ENCODE results near the gene ZBTB2. TPM values are rescaled to one million over a fixed set of nuclear protein-coding genes. Genes with fewer than 3 reads are reported as not detected.
A peak's percentile ranks its signal among the peaks of the same experiment; 100 is the strongest.

The ZBTB2 gene
- total RNA-seq, result 10 to 100 TPM in 1 of 2 donors, 1 to 10 TPM in 1; 9.9 to 10.8 TPM
- long read RNA-seq, transcript ZBTB2-201 (3 exons, 3,090 nt), result major isoform, 9 of 17 reads
- long read RNA-seq, partial matches to known transcripts, result 8 of 17 reads
- long read RNA-seq, other reads (novel, unspliced or antisense), result 0 of 17 reads

DNA sequence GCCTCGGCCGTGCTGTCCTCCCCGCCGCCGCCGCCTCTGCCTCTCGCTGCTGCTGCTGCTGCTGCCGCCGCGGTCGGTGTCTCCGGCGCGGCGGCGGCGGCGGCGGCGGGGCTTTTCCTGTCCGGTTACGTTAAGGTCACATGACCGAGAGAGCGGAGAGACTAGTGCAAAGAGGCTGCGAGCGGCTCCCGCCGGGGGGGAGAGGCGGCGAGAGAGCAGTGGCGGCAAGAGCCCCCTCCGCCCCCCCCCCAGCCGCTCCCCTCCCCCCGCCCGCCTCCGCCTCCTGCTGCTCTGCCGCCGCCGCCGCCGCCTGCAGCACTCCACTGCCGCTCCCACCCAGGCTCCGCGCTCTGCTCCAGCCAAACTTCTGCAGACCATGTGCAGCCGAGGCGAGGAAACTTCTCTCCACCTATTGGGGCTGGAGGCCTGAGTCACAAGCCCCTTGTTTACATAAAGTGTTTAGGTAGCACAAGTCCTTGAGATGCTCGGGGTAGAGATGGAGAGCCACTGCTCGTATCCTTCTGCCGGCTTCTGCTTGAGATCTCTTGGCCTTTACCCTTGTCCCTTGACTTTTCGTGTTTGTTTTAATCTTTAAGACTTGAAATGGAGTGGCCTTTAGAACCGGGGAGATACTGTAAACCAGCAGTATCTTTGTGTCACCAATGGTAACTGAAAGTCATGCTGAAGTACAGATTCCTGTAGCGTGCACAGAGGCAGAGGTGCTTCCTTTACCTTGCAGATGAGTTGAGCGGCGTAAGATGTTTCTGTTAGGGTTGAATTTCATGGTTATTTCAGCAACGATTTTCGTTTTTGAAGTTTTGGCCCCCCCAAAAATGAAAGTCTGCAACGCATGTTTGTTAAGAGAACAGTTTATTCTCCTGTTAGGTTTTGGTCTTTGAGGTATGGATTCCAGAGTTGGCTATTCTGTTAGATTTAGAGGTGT is at the start of gene ZBTB2:
Gene ZBTB2 (minus strand): TSS at position 89 of the 943 bp plus-strand sequence. CDS start 17,922 bp downstream, outside the sequence.
- intact Hi-C loops (cut with DNase I, micrococcal nuclease), result no loop called here
- ATAC-seq, result peak; percentile 12

GRCh38 chr6:151440930-151441329 is 49.6 kb upstream of the ZBTB2 start:
- DNase-seq, result no peak
- no peak for ATAC-seq
- intact Hi-C loops (cut with DNase I, micrococcal nuclease), result no loop called here

More for the DNA sequence above, at the start of gene ZBTB2:
- peak; percentile 75 to 81 for DNase-seq

DNA sequence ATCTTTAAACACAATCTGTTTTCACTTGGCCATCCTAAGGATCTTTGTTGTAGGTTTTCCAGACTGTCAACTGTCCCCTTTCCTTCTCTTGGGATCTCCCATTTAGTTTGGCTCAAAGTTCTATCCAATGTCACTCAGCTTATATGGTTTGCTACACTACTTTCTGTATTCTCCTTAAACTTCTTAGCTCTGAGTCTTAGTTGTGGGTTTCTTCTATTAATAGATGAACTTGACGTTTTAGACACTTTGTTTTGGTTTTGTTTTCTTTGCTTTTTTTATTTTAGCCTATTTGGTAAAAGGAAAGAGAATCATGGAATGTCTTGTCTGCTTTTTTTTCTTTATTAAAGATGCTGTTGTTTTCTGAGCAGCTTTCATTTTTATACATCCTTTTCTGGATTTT is 49.1 kb upstream of the ZBTB2 start:
- intact Hi-C loops (cut with DNase I, micrococcal nuclease), result no loop called here
- DNase-seq (no peak), ATAC-seq (no peak)

- no peak for ATAC-seq
- DNase-seq, result no peak
- intact Hi-C loops (cut with DNase I, micrococcal nuclease), result no loop called here
Measured at GRCh38 chr6:151437401-151437800, 46.0 kb upstream of the ZBTB2 start.

DNA sequence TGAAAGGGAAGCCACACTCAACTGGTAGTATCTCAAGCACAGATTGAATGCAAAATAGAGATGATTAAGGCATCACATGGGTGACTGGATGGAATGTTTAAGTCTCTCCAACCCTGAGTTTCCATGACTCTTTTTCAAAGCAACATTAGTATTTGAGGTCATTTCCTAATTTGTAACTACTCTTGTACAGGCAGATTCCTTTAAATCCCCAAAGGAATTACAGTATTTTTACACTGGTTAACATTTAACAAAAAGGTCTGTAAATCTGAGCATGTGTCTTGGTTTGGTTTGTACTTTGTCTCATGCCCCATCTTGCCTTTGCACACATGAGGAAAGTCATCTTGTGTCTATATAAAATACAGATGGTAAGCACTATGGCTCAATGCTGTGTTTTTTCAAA is 45.4 kb upstream of the ZBTB2 start:
- no peak for DNase-seq
- intact Hi-C loops (cut with DNase I, micrococcal nuclease), result no loop called here
- peak; percentile 94 for ATAC-seq

DNA sequence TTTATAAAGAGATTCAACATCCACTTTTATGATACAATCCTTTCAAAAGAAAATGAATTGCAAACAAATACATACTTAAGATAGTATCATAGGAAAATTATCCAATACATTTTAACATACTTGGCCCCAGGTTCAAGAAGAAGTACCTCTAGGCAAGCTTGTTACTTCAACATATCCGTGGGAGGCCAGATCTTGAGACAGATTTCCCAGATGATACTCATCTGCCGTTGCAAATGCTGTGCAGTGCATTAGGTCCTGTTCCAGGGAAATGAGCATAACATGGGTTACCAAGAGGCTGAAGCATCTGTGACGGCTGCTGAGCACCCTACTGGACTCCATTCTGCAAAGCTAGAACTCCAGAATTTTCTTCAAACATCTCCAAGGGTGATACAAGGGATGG is 44.9 kb upstream of the ZBTB2 start:
- intact Hi-C loops (cut with DNase I, micrococcal nuclease), result no loop called here
- DNase-seq (no peak), ATAC-seq (no peak)

GRCh38 chr6:151434369-151434768 is 43.0 kb upstream of the ZBTB2 start:
- intact Hi-C loops (cut with DNase I, micrococcal nuclease), result no loop called here

GRCh38 chr6:151432651-151433050 is 41.3 kb upstream of the ZBTB2 start:
- intact Hi-C loops (cut with DNase I, micrococcal nuclease), result no loop called here
- no peak for ATAC-seq
- no peak for DNase-seq

More at GRCh38 chr6:151434369-151434768, 43.0 kb upstream of the ZBTB2 start:
- DNase-seq (no peak), ATAC-seq (no peak)

- intact Hi-C loops (cut with DNase I, micrococcal nuclease), result no loop called here
- DNase-seq (no peak), ATAC-seq (no peak)
Measured at GRCh38 chr6:151431337-151431736, 40.0 kb upstream of the ZBTB2 start.

DNA sequence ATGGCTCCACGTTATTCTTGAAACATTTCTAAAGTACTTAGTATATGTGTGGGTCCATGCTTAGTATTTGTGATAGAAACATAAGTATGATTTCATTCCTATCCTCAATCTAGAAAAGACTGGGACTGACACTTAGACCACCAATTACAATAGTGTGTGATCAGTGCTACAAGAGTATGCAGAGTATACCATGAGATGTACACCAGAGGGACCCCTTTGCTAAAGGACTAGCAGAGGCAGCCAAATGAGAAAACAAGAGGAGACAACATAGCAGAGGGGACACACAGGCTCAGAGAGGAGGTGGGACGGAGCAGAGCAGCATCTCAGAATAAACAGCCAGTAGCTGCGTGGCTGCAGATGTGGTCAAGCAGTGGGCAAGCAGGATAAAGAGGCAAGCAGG is 39.5 kb upstream of the ZBTB2 start:
- no peak for ATAC-seq

DNA sequence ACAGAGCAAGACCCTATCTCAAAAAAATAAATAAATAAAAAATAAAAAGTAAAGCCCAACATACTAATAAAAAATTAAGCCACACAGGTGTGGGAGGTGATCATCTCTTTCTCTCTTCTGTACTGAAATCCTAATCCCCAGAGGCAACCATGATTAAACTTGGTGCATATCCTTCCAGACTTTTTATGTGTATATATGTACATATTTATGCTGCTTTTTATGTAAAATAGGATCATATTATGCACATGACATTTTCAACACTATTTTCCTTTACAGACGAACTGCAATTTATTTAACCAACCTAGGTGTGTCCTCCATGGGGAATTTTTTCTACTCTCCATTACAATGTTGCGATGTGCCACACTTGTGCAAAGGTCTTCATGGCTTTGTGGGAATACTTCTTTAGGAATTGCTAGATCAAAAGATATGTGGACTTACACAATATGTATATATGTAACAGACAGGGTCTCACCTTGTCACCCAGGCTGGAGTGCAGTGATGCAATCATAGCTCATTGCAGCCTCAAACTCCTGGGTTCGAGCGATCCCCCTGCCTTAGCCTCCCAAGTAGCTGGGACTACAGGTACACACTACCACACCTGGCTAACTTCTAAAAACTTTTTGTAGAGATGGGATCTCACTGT is 36.9 kb upstream of the ZBTB2 start:
- ATAC-seq (no peak), DNase-seq (no peak)
- intact Hi-C loops (cut with DNase I, micrococcal nuclease), result no loop called here

More for the DNA sequence above, 39.5 kb upstream of the ZBTB2 start:
- no peak for DNase-seq
- intact Hi-C loops (cut with DNase I, micrococcal nuclease), result no loop called here

DNA sequence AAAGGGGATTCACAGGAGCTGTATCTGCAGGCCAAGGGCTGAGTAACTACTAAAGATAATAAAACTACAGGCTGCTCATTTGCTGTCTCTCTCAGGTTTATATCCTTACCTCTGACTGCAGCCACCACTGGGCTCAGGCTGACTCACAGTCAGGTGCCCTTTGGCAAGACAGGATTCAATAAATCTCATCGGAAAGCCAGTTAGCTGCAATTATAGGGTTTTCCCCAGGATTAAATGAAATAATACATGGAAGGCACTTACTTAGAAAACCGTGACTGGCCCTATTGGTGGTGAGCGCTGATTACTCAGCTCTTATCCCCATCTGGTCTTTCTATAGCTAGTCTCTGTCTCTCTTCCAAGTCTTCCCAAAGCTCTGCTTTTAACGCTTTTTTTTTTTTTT is 34.2 kb upstream of the ZBTB2 start:
- peak; percentile 89 for ATAC-seq

GRCh38 chr6:151422981-151423380 is 31.6 kb upstream of the ZBTB2 start:
- intact Hi-C loops (cut with DNase I, micrococcal nuclease), result no loop called here
- no peak for ATAC-seq
- no peak for DNase-seq

More for the DNA sequence above, 34.2 kb upstream of the ZBTB2 start:
- intact Hi-C loops (cut with DNase I, micrococcal nuclease), result no loop called here
- no peak for DNase-seq

- intact Hi-C loops (cut with DNase I, micrococcal nuclease), result no loop called here
- DNase-seq, result no peak
- ATAC-seq, result no peak
Measured at GRCh38 chr6:151417477-151417876, 26.1 kb upstream of the ZBTB2 start.

DNA sequence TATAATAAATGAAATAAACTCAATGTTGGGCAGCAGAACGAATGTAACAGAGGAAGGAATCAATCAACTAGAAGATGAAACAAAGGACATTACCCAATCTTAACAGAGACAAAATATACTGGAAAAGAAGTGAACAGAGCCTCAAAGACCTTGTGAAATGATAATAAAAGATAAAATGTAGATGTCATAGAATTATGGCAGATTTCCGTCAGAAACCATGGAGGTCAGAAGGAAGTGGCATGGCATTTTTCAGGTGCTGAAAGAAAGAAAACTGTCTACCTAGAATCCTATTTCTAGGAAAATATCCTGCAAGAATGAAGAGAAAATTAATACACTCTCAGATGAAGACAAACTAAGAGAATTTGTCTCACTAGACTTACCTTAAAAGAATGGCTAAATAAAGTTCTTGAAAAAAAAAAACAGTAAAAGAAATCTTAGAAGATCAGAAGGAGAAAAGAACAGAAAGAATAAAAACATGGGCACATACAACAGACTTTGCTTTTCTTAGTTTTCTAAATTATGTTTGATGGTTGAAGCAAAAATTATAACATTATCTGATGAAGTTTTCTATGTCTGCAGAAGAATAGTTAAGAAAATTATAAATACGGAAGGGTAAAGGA is 23.4 kb upstream of the ZBTB2 start:
- no peak for DNase-seq
- ATAC-seq, result no peak
- intact Hi-C loops (cut with DNase I, micrococcal nuclease), result no loop called here

GRCh38 chr6:151413372-151414145 is 22.2 kb upstream of the ZBTB2 start:
- intact Hi-C loops (cut with DNase I, micrococcal nuclease), result no loop called here
- no peak for ATAC-seq
- DNase-seq, result no peak

GRCh38 chr6:151412909-151413308 is 21.6 kb upstream of the ZBTB2 start:
- intact Hi-C loops (cut with DNase I, micrococcal nuclease), result no loop called here
- ATAC-seq (no peak), DNase-seq (no peak)

DNA sequence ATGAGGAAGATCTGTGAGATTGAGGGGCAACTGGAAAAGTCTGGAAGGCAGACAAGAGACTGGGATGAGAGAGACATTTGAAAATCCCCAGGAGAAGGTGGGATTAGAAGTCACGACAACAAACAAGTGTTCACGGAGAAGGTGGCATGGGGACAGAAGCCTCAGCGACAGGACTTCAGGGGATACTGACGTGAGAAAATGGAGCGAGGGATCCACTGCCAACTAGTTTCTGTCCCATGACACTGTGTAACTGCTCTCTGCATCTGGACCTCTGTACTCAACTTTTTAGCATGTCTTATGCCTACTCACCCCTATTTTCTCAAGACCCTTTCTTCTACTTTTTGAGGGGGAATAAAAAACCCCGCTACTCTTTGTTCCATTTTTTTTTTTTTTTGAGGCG is 18.3 kb upstream of the ZBTB2 start:
- ATAC-seq (no peak), DNase-seq (no peak)
- intact Hi-C loops (cut with DNase I, micrococcal nuclease), result no loop called here

DNA sequence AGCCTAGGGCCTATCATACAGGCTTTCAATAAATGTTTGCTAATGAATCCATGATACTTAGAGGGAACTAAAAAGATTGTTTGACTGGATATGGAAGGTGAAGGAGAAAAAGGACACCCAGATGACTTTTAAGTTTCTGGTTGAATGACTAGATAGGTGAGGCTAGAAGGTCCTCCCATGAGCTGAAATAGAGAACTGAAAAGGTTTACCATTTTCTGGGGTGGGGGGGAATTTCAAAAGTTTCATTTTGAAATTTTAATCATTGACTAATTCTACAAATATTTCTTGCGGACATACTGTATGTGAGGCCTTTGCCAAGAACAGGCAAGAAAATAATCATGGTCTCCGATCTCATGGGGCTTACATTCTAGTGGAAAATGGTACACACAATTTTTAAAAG is 17.9 kb upstream of the ZBTB2 start:
- intact Hi-C loops (cut with DNase I, micrococcal nuclease), result no loop called here

More for the DNA sequence above, 17.9 kb upstream of the ZBTB2 start:
- ATAC-seq, result no peak
- DNase-seq, result no peak
